Skin epidermis (tissue), 12 donors: ENCODE data around the gene XRCC1.
"Not testable (repeated sequence)": the region's sequence is repeated elsewhere in the genome, so short reads cannot be mapped to it uniquely, and the experiment has no call there.

Source experiments
- H3K27ac ChIP-seq, 21 experiments: fragments of 200-600 bp; sonication (generic) in 11 of 21; one replicate each; pipeline ENCODE4 v1.5.0; 2020; ENCODE audit warnings: mild to moderate bottlenecking in 3 of 21, inconsistent platforms in 2 of 21, moderate library complexity in 2 of 21
- H3K4me3 ChIP-seq, 7 experiments: fragments of 200-600 bp; sonication (generic) in 2 of 7; one replicate each; pipeline ENCODE4 v1.5.0; 2020; ENCODE audit warnings: inconsistent platforms in 2 of 7, mild to moderate bottlenecking in 2 of 7, moderate library complexity in 1 of 7

Gene XRCC1

DNA sequence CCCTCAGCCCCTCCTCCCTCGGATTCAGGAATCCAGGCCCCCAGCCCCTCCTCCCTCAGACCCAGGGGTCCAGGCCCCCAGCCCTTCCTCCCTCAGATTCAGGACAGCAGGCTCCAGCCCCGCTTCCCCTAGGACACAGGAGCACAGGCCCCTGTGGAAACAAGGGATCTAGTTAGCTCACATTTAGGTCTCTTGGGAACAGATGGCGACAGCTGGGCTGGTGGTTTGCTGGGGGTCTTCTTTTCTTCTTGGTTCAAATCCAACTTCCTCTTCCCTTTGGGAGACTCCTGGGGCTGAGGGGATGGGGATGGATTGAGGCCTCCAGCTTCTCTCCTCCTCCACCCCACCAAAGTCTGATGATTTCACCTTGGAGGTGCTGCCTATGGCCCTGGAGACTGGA lies 22.7 kb downstream of the XRCC1 start:
- H3K27ac ChIP-seq: no peak overlapping the region

DNA sequence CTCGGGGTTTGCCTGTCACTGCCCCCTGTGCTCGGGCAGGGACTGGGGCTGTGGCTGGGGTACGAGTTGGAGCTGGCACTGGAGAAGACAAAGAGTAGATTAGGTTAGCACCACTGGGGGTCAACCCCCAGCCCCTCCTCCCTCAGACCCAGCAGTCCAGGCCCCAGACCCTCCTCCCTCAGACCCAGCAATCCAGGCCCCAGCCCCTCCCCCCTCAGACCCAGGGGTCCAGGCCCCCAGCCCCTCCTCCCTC lies 23.2 kb downstream of the XRCC1 start:
- Histone ChIP-seq H3K4me3 (no peak overlapping the region), H3K27ac (no peak overlapping the region)

More for the DNA sequence above, 22.7 kb downstream of the XRCC1 start:
- H3K4me3 ChIP-seq: no peak overlapping the region

DNA sequence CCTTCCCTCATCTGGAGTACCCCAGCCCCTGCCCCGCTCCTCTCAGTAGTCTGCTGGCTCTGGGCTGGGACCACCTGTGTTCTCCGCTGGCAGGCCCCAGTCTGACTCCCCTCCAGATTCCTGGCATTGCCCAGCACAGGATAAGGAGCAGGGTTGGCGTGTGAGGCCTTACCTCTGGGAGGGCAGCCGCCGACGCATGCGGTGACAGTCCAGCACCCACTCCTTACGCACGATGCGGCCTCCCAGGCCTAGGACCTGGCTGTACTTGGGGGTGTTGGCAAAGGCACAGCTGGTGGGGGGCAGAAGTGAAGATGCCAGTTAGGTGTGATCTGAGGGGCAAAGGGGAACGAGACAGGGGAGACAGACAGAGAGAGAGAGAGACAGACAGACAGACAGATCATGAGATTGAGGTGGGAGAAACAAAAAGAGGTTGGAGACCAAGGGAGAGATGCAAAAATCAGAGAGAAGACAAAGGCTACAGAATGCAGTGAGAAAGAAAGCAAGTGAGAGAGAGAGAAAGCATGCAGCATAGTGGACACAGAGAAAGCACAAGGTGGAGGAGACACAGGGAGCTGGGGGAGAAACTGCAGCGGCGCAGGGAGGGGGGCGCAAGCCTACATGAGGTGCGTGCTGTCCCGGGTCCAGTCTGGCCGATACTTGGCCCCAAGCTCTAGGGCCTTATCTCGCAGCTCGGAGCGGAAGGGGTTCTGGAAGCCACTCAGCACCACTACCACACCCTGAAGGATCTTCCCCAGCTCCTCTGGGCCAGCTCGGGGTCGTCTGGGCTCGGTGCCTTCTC lies 23.7 kb downstream of the XRCC1 start:
- H3K27ac ChIP-seq: no peak overlapping the region
- no peak overlapping the region for H3K4me3 ChIP-seq

DNA sequence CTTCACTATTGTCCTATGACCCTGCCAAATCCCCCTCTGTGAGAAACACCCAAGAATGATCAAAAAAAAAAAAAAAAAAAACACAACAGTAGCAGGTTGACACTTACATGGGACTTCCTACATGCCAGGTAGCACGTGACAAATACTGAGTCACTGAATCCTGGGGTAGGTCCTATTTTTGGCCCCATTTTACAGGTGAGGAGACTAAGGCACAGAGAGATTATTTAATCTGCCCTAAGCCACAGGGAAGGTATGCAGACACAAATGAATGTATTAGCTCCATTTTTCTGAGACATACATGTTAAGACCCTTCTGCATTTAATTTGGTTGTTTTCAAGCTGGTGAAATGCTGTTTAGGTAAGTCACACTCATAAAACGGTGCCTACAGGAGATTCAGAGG lies 26.6 kb downstream of the XRCC1 start:
- Histone ChIP-seq H3K27ac (no peak overlapping the region), H3K4me3 (no peak overlapping the region)

DNA sequence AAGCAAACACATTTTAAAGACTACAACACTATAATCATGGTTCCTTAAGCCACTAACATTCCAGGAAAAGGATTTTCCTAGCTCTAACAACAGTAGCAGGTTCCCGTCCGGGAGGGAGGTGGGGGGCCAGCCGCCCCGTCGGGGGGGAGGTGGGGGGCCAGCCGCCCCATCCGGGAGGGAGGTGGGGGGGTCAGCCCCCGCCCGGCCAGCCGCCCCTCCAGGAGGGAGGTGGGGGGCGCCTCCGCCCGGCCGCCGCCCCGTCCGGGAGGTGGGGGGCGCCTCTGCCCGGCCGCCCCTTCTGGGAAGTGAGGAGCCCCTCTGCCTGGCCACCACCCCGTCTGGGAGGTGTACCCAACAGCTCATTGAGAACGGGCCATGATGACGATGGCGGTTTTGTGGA lies 27.4 kb downstream of the XRCC1 start:
- not testable (repeated sequence) for H3K27ac ChIP-seq, H3K4me3 ChIP-seq

DNA sequence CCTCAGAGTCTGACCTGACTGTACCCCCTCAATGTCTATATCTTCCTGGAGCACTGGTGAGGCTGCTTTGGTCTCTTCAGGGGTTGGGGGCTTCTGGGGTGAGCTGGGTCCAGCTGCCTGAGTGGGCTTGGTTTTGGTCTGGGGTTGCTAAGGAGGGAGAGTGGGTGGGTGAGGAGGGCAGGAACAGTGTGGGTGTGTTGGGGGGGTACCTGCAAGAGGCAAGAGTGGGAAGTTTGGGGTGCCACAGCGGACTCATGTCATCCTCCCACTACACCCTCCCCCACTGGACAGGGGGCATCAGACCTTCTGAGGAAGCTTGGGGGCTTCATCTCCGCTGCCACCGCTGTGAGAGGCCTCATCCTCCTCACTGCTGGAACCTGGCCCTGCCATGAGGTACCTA lies 28.7 kb downstream of the XRCC1 start:
- H3K4me3 ChIP-seq: no peak overlapping the region
- H3K27ac ChIP-seq: peak overlapping the region in 1 of 21 experiments; percentile 26

DNA sequence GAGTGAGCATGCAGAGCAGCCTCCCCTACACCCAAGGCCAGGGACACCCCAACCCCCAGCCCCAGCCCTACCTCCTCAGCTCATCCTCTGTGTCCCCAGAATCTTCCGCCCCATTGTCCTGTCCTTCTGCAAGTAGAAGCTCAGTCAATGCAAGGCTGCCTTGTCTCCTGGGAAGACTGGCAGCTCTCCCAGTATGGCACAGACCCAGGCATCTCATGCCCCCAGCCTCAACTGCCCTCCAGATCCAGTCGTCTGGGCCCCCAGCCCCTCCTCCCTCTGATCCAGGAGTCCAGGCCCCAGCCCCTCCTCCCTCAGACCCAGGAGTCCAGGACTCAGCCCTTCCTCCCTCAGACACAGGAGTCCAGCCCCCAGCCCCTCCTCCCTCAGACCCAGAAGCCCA lies 29.3 kb downstream of the XRCC1 start:
- peak overlapping the region in 1 of 21 experiments; percentile 26 for H3K27ac ChIP-seq

DNA sequence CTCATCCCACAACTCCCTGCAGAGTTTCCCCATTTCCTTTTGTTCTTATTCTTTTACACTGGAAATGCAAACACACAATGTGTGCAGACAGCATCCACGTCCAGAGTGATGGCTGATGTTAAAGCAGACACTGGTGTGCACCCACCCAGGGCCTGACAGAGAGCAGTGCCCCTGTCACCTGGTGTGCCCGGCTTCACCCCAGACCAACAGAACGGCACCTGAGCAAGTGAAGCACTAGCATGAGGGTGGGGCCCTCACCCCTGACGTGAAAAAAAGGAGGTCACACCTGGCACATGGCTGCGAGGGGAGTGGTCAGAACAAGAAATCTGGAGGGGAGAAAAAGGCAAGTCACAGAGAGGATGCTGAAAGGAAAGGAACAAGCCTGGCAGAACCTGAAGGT lies 30.1 kb downstream of the XRCC1 start:
- Histone ChIP-seq H3K4me3 (no peak overlapping the region), H3K27ac (no peak overlapping the region)

More for the DNA sequence above, 29.3 kb downstream of the XRCC1 start:
- H3K4me3 ChIP-seq: no peak overlapping the region

DNA sequence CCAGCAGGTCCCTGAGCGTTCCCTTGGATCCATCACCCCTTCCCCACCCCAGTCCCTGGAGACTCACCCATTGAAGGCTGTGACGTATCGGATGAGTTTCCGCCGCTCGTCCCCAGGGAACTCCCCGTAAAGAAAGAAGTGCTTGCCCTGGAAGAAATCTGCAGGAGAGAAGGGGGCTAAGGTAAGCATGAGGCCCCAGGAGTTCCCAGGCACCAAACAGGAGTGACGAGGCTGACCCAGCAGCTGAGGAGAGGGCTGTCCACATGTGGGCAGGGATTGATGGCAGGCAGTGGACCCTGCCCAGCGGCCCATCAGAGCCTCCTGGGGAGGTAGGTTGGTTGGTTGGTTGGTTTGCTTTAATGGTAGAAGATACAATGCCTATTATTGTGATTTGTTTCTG lies 31.2 kb downstream of the XRCC1 start:
- Histone ChIP-seq H3K4me3 (no peak overlapping the region), H3K27ac (no peak overlapping the region)

DNA sequence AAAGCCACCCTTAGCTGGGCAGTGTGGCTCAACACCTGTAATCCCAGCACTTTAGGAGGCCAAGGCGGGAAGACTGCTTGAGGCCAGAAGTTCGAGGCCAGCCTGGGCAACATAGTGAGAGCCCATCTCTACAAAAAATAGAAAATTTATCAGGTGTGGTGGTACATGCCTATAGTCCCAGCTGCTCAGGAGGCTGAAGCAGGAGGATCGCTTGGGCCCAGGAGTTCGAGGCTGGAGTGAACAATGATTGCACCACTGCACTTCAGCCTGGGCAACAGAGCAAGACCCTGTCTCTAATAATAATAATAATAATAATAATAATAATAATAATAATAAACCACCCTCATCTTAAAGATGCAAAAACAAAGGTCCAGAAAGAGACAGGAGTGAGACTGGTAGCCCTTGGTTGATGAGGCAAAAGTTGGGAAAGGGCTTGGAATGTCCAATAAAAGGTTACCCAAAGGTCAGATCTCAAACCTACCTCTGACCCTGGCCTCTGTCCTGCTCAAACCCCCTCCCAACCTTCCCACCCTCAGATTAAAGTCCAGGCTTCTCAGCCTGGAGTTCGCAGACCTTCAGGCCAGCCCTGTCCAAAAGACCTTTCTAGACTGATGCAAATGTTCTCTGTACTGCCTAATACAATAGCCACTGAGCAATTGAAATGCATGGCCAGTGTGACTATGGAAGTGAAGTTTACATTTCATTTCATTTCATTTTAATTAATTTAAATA lies 33.2 kb downstream of the XRCC1 start:
- Histone ChIP-seq H3K4me3 (no peak overlapping the region), H3K27ac (no peak overlapping the region)

DNA sequence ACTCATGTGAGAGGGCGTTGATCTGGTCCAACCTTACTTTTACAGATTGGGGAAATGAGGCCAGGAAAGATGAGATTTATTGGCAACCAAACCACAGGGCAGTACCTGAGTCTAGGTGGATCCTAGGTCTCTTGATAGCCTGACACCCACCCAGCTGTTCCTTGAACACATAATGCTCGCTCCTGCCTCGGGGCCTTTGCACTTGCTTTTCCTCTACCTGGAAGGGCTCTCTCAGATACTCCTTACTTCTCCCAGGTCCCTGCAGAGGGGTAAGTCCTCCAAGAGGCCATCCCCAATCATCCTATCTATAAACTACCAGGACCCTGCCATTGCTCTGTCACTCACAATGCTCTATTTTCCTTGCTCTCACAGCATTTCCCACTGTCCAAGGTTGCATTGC lies 34.9 kb downstream of the XRCC1 start:
- Histone ChIP-seq H3K4me3 (no peak overlapping the region), H3K27ac (no peak overlapping the region)

DNA sequence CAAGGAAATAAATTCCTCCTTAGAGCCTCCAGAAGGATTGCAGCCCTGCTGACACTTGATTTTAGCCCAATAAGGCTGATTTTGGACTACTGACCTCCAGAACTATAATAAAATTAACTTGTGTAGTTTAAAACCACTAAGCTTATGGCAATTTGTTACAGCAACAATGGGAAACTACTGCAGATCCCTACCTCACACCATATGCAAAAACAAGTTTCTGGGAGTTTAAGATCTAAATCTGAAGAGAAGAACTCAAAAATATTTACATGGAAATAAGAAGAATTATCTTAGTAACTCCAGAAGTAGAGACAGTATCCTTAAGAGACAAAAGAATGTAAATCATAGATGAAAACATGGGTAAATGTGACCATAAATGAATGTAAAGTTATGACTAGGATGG lies 36.4 kb downstream of the XRCC1 start:
- no peak overlapping the region for H3K4me3 ChIP-seq
- H3K27ac ChIP-seq: no peak overlapping the region

DNA sequence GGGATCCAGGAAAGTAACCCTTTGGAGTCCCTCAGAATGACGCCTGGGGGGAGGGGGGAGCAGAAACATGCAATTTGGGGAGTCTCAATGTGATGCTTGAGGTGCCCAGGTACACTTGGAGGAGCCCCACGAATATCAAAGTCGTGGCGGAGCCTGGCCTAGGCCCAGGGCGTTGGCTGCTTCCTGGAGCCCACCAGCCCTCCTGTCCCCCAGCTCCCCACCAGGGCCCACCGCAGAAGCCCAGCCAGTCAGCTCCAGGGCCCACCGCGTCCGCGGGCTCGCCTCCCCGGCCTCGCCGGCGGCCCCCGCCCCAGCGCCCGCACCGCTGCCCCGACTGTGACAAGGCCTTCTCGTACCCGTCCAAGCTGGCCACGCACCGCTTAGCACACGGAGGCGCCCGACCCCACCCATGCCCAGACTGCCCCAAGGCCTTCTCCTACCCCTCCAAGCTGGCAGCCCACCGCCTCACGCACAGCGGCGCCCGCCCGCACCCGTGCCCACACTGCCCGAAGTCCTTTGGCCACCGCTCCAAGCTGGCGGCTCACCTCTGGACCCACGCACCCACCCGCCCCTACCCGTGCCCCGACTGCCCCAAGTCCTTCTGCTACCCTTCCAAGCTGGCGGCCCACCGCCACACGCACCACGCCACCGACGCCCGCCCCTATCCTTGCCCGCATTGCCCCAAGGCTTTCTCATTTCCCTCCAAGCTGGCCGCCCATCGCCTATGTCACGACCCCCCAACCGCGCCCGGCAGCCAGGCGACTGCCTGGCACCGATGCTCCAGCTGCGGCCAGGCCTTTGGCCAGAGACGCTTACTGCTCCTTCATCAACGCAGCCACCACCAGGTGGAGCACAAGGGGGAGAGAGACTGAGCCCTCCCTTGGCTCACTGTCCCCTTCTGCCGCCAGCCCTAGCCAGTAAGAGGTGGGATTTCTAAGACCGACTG lies 40.2 kb downstream of the XRCC1 start:
- peak overlapping the region in 9 of 21 experiments; percentile 30 to 80 (median 55) for H3K27ac ChIP-seq
- peak overlapping the region in 1 of 7 experiments; percentile 39 for H3K4me3 ChIP-seq

DNA sequence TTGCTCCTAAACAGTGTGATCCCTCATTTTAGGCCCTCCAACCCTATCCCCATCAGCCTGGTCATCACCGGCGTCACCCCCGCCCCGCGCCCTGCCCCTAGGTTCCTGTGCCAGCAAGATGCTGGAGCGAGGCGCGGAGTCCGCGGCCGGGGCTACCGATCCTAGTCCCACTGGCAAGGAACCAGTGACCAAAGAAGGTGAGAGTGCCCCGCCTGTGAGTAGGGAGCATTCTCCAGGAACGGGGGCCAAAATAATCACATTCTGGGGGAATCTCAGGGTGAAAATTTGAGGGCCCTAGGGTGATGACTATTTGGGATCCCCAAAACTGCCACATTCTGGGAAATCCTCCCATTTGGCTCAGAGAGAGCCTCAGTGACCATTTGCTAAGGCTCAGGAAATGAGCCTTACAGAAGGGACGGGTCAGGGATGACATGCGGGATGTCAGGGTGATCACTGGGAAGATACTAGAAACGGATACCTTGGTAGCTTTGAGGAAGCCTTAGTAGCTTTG lies 41.0 kb downstream of the XRCC1 start:
- peak overlapping the region in 6 of 7 experiments; percentile 39 to 61 (median 58) for H3K4me3 ChIP-seq

DNA sequence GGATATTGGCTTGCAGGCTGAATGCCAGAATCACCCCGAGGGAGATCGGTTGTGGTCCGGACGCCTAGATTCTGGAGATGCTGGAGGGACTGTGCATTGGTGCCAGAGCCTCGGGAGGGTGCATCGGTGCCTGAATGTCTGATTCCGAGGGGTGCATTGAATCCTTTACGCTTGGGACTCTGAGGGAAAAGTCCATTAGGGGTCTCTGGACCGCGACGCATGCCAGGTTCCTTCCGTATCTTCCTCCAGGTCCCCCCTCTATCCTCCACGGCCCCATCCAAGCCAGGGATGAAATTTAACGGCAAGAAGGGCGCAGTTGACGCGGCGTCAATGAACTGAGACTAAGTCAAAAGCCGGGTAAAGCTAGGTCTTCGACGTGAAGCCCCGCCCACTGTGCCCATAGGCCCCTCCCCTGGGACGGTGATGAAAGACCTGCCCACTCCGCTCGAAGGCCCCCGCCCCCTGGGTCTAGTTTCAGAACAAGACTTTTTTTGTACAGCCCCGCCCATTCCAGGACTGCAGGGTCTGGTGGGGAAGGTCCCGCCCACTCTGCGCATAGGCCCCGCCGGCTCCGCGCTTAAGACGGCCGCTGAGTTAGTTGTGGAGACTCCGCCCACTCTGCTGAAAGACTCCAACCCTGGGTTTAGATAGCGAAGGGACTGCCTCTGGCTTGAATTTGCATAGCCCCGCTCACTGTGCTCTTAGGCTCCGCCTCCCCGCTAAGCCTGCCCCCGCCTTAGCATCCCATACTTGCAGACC lies 41.6 kb downstream of the XRCC1 start:
- peak overlapping the region; percentile 13 to 92 (median 80) for H3K27ac ChIP-seq

More for the DNA sequence above, 41.0 kb downstream of the XRCC1 start:
- H3K27ac ChIP-seq: peak overlapping the region in 12 of 21 experiments; percentile 30 to 90 (median 56)

DNA sequence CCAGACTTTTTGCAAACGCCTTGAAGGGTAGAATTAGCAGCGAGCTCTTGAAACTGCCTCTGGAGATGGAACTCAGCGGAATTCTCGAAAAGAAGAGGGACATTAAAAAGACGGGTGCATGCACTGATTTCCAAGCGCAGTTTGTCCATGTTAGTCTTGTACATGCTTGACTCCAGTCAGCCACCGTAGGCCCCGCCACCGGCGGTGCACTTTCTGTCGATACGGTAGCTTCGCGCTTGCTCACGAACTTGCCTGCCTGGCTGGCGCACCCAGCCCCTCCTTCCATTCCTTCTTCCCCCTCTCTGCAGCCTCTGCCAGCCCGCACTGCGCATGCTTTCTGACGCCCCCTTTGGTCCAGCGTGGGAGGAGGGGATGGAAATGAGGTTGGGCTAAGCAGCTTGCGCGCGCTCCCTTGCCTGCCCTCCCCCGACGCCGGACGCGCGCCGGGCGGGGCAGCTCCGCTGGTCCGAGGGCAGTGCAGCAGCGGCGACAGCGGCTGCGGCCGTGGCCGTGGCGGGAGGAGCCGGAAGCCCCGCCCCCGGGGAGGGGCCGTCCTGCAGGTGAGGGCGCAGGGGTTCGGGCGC lies 42.3 kb downstream of the XRCC1 start, which contains the start of gene ZNF575:
Gene ZNF575, plus strand, starts transcription at position 227 of the 584 bp plus-strand sequence. CDS start 1,235 bp downstream, outside the sequence.
- H3K4me3 ChIP-seq: peak within 1 kb of the TSS; percentile 39 to 61 (median 57)
- peak within 1 kb of the TSS; percentile 13 to 92 (median 80) for H3K27ac ChIP-seq

More for the DNA sequence above, 41.6 kb downstream of the XRCC1 start:
- peak overlapping the region; percentile 39 to 61 (median 57) for H3K4me3 ChIP-seq

DNA sequence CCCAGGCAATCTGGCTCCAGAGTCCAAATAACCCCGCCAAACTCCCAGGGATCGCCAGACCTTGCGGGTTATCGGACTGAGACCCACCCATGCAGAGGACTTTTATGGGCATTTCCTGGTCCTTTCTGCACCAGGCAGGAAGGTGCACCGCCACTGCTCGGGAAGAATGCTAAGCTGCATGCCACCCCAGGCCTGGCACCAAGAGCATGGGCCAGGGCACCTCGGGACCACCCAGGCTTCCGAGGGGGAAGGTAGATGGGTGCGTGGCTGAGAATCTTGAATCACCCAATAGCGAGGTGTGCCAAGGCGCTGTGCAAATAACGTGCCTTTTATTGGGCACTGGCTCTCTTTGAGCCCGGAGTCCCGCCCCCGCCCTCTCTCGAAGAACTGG lies 42.8 kb downstream of the XRCC1 start:
- Histone ChIP-seq H3K27ac (peak overlapping the region in 20 of 21 experiments; percentile 58 to 92 (median 80)), H3K4me3 (peak overlapping the region; percentile 39 to 61 (median 57))

DNA sequence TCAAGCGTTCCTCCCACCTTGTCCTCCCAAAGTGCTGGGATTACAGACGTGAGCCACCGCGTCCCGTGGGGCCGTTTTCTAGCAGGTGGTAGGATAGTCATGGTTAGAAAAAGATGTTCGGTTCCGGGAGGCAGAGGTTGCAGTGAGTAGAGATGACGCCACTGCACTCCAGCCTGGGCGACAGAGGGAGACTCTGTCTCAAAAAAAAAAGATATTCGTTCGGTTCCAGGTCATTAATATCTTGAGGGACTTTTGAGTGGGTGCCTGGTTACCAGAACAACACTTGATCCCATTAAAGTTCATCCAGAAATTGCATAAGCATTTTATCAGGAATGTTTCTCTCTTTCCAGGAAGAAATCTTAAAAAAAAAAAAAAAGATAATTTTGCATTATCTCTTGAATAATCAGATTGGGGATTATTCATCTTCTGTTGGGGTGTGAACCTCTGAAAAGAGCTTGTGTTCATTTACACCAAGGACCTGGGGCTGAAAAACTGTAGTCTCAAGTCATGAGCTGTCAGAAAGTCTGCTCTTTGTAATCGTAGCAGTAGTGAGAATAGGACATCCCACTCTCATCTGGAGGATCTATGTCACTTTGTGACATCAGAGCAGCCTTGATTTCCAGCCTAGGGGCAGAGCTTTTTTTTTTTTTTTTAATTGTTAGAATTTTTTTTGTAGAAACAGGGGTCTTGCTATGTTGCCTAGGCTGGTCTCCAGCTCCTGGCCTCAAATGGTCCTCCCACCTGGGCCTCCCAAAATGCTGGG lies 47.3 kb downstream of the XRCC1 start:
- peak overlapping the region in 15 of 21 experiments; percentile 24 to 93 (median 86) for H3K27ac ChIP-seq
- H3K4me3 ChIP-seq: peak overlapping the region in 3 of 7 experiments; percentile 52 to 75 (median 72)
